HEK293 (cell line): ENCODE data around the gene SYN1.

ENCODE experiments used
- CTCF ChIA-PET: fragments of 350-600 bp; formaldehyde crosslinking; extraction: SDS; loops from one replicate; lab custom pipeline; 2021; ENCODE audit warnings: antibody characterized with exemption; lab: Yijun Ruan, JAX
- POLR2A ChIA-PET: fragments of 300-600 bp; formaldehyde crosslinking; extraction: SDS; loops from one replicate; lab custom pipeline; 2020; ENCODE audit warnings: antibody characterized with exemption, inconsistent platforms; lab: Yijun Ruan, JAX
- H3K27ac ChIP-seq: fragments of 200-500 bp; sonication (Bioruptor generic); 2 replicates; pipeline ENCODE4 v1.5.1; 2014; ENCODE audit warnings: low read depth, low read length, control low read depth, inconsistent platforms; ENCODE audit errors: extremely low read depth
- H3K36me3 ChIP-seq, 2 experiments: fragments of 200-500 bp in 1 of 2; sonication (Bioruptor generic) in 1 of 2; 1 replicate in 1 of 2; 2 replicates in 1 of 2; pipeline ENCODE4 v1.5.1; 2014 to 2017; ENCODE audit warnings: inconsistent platforms in 2 of 2, low read length in 2 of 2; ENCODE audit not compliant: control insufficient read depth in 2 of 2, insufficient read depth in 1 of 2
- H3K4me1 ChIP-seq: fragments of 200-500 bp; sonication (Bioruptor generic); 2 replicates; pipeline ENCODE4 v1.5.1; 2014; ENCODE audit warnings: mild to moderate bottlenecking, low read length, inconsistent platforms; ENCODE audit not compliant: control insufficient read depth, insufficient read depth
- H3K4me3 ChIP-seq: 2 replicates; pipeline ENCODE4 v1.5.1; 2011; ENCODE audit warnings: low read depth, mild to moderate bottlenecking, control low read depth, low read length, moderate library complexity
- H3K9me3 ChIP-seq: fragments of 200-500 bp; sonication (Bioruptor generic); 2 replicates; pipeline ENCODE4 v1.5.1; 2014; ENCODE audit warnings: low read depth, low read length, inconsistent platforms; ENCODE audit not compliant: control insufficient read depth, insufficient read depth
- EGR2 ChIP-seq: fragments of 450-650 bp; formaldehyde crosslinking; IDR thresholded peaks from 2 replicates; pipeline ENCODE4 v1.5.1; 2016; ENCODE audit warnings: low read depth, missing biosample characterization, missing genetic modification characterization
- GFI1B ChIP-seq: fragments of 450-650 bp; formaldehyde crosslinking; IDR thresholded peaks from 2 replicates; pipeline ENCODE4 v1.5.1; 2016; ENCODE audit warnings: missing biosample characterization, missing genetic modification characterization
- IKZF3 ChIP-seq: fragments of 450-650 bp; IDR thresholded peaks from 2 replicates; pipeline ENCODE4 v1.5.0; 2018; ENCODE audit warnings: missing biosample characterization, mild to moderate bottlenecking, missing genetic modification characterization, moderate library complexity
- SP3 ChIP-seq: fragments of 450-650 bp; formaldehyde crosslinking; IDR thresholded peaks from 2 replicates; pipeline ENCODE4 v1.5.1; 2016; ENCODE audit warnings: missing biosample characterization, missing genetic modification characterization
- TCF7L2 ChIP-seq: IDR thresholded peaks from 2 replicates; pipeline ENCODE4 v1.6.1; 2011; ENCODE audit warnings: low read depth, mild to moderate bottlenecking, inconsistent platforms, low read length, moderate library complexity, borderline replicate concordance
- ZBTB17 ChIP-seq: fragments of 450-650 bp; formaldehyde crosslinking; IDR thresholded peaks from 2 replicates; pipeline ENCODE4 v1.5.1; 2016; ENCODE audit warnings: missing biosample characterization, missing genetic modification characterization
- ZBTB20 ChIP-seq: fragments of 450-650 bp; formaldehyde crosslinking; IDR thresholded peaks from 2 replicates; pipeline ENCODE4 v1.5.1; 2016; ENCODE audit warnings: missing biosample characterization, missing genetic modification characterization
- ZFP3 ChIP-seq: fragments of 450-650 bp; formaldehyde crosslinking; IDR thresholded peaks from 2 replicates; pipeline ENCODE4 v1.5.1; 2016; ENCODE audit warnings: low read depth, missing biosample characterization, missing genetic modification characterization
- ZNF132 ChIP-seq: fragments of 450-650 bp; formaldehyde crosslinking; IDR thresholded peaks from 2 replicates; pipeline ENCODE4 v1.5.1; 2017; ENCODE audit warnings: missing biosample characterization, missing genetic modification characterization, borderline replicate concordance
- ZNF174 ChIP-seq: fragments of 450-650 bp; formaldehyde crosslinking; IDR thresholded peaks from 2 replicates; pipeline ENCODE4 v1.5.0; 2017; ENCODE audit warnings: missing biosample characterization, mild to moderate bottlenecking, missing genetic modification characterization
- ZNF24 ChIP-seq: fragments of 450-650 bp; formaldehyde crosslinking; IDR thresholded peaks from 2 replicates; pipeline ENCODE4 v1.5.1; 2016; ENCODE audit warnings: missing biosample characterization, missing genetic modification characterization
- ZNF391 ChIP-seq: fragments of 450-650 bp; formaldehyde crosslinking; IDR thresholded peaks from 2 replicates; pipeline ENCODE4 v1.5.1; 2016; ENCODE audit warnings: low read depth, missing biosample characterization, missing genetic modification characterization, borderline replicate concordance
- ZNF501 ChIP-seq: fragments of 450-650 bp; formaldehyde crosslinking; IDR thresholded peaks from 2 replicates; pipeline ENCODE4 v1.5.1; 2016; ENCODE audit warnings: missing biosample characterization, missing genetic modification characterization
- ZNF549 ChIP-seq: fragments of 450-650 bp; IDR thresholded peaks from 2 replicates; pipeline ENCODE4 v1.5.1; 2018; ENCODE audit warnings: missing biosample characterization, missing genetic modification characterization, mild to moderate bottlenecking, inconsistent platforms, moderate library complexity
- ZNF596 ChIP-seq: fragments of 450-650 bp; IDR thresholded peaks from 2 replicates; pipeline ENCODE4 v1.5.0; 2018; ENCODE audit warnings: missing biosample characterization, mild to moderate bottlenecking, missing genetic modification characterization, moderate library complexity
- ZNF629 ChIP-seq: fragments of 450-650 bp; formaldehyde crosslinking; IDR thresholded peaks from 2 replicates; pipeline ENCODE4 v1.5.1; 2017; ENCODE audit warnings: missing biosample characterization, missing genetic modification characterization
- ZNF701 ChIP-seq: fragments of 450-650 bp; formaldehyde crosslinking; IDR thresholded peaks from 2 replicates; pipeline ENCODE4 v1.5.1; 2016; ENCODE audit warnings: missing biosample characterization, missing genetic modification characterization
- TF ChIP-seq, protein P1 (sequence below): fragments of 450-650 bp; formaldehyde crosslinking; IDR thresholded peaks from 2 replicates; pipeline ENCODE4 v1.5.1; 2017; ENCODE audit warnings: missing biosample characterization, missing genetic modification characterization
- TF ChIP-seq, protein P2 (sequence below): fragments of 450-650 bp; formaldehyde crosslinking; IDR thresholded peaks from 2 replicates; pipeline ENCODE4 v1.5.1; 2017; ENCODE audit warnings: missing biosample characterization, missing genetic modification characterization
- TF ChIP-seq, protein P3 (sequence below): fragments of 450-650 bp; formaldehyde crosslinking; IDR thresholded peaks from 2 replicates; pipeline ENCODE4 v1.5.1; 2016; ENCODE audit warnings: missing biosample characterization, missing genetic modification characterization
- TF ChIP-seq, protein P4 (sequence below): fragments of 450-650 bp; formaldehyde crosslinking; IDR thresholded peaks from 2 replicates; pipeline ENCODE4 v1.5.1; 2016; ENCODE audit warnings: missing biosample characterization, missing genetic modification characterization
- TF ChIP-seq, protein P5 (sequence below): fragments of 450-650 bp; formaldehyde crosslinking; IDR thresholded peaks from 2 replicates; pipeline ENCODE4 v1.5.1; 2016; ENCODE audit warnings: missing biosample characterization, missing genetic modification characterization, borderline replicate concordance
- TF ChIP-seq, protein P6 (sequence below): fragments of 450-650 bp; IDR thresholded peaks from 2 replicates; pipeline ENCODE4 v1.5.1; 2018; ENCODE audit warnings: missing biosample characterization, missing genetic modification characterization

The SYN1 gene

DNA sequence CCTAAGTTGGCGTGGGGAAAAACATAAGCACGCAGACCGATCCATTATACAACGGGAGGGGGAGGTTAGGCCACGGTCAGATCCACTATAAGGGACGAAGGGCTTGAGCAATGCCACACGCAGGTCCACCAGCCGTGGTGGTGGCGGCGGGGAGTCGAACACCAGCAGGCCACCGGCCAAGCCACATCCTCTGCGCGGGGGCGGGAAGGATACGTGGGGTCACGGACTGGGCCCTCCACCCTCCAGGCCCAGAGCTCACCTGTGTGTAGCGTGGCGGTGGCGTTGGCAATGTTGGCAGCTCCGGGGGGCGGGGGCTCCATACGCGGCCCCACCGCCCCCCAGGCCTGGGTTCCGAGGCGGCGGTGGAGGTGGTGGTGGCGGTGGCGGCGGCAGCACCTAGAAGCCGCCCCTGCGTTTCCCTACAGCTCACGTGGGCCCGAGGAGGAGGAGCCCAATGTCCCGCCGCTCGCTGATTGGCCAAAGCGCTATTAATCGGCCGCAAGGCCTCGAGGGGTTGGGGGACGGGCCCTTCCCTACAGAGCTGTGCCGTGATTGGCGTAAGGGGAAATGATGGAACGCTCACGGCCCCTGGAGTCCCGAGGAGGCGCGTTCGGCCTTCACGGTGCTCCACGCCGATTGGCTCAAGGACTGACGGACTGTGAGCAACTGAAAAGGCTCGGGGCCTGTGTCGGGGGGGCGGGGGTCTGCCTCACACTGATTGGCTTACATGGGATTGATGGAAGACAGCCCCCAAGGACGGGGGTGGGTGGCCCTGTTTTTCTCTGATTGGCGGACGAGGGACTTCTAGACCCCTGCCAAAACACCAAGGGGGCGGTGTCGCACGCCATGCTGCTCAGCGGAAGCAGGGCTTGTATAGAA, 30.7 kb upstream of the SYN1 start, which contains the start of gene ELK1:
Gene ELK1 (minus strand): TSS at position 400 of the 879 bp plus-strand sequence. CDS start 9,122 bp downstream, outside the sequence.
- Histone ChIP-seq H3K36me3 (peaks cover 8 to 56% of the 10 kb centered on the region in 2 experiments; a peak in 1 of 3 replicates), H3K27ac (peak within 1 kb of the TSS; percentile 58; the same call in 1 of the 2 replicates), H3K4me1 (peaks cover 11% of the 10 kb centered on the region), H3K4me3 (peak within 1 kb of the TSS; percentile 83), H3K9me3 (no peaks in the 10 kb centered on the region)
- ChIA-PET POLR2A (interaction anchor here (0.6 to 1.5 kb wide), 10 partner anchors 20 to 460 kb away, joined by 3 to 16 read pairs (median 4); partner anchors contain the start of gene CDK16), CTCF (interaction anchor here (0.6 kb wide), 1 partner anchor 1040 kb away, joined by 3 read pairs; no protein-coding TSS in a partner anchor)
- no peak for TF ChIP-seq ZNF701 (tag by site-specific recombination)
- TF ChIP-seq, protein P1, sequence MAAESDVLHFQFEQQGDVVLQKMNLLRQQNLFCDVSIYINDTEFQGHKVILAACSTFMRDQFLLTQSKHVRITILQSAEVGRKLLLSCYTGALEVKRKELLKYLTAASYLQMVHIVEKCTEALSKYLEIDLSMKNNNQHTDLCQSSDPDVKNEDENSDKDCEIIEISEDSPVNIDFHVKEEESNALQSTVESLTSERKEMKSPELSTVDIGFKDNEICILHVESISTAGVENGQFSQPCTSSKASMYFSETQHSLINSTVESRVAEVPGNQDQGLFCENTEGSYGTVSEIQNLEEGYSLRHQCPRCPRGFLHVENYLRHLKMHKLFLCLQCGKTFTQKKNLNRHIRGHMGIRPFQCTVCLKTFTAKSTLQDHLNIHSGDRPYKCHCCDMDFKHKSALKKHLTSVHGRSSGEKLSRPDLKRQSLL = no peak
- no peak for TF ChIP-seq ZNF132 (tag by site-specific recombination)
- TF ChIP-seq TCF7L2 = no peak
- peak; percentile 77 for TF ChIP-seq SP3 (tag by site-specific recombination)
- TF ChIP-seq ZNF596 = no peak
- TF ChIP-seq EGR2 (tag by site-specific recombination) = peak; percentile 87
- no peak; the same call in 1 of the 2 replicates for TF ChIP-seq ZBTB20
- TF ChIP-seq ZNF549 = no peak
- TF ChIP-seq, protein P2, sequence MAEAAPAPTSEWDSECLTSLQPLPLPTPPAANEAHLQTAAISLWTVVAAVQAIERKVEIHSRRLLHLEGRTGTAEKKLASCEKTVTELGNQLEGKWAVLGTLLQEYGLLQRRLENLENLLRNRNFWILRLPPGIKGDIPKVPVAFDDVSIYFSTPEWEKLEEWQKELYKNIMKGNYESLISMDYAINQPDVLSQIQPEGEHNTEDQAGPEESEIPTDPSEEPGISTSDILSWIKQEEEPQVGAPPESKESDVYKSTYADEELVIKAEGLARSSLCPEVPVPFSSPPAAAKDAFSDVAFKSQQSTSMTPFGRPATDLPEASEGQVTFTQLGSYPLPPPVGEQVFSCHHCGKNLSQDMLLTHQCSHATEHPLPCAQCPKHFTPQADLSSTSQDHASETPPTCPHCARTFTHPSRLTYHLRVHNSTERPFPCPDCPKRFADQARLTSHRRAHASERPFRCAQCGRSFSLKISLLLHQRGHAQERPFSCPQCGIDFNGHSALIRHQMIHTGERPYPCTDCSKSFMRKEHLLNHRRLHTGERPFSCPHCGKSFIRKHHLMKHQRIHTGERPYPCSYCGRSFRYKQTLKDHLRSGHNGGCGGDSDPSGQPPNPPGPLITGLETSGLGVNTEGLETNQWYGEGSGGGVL (tag by site-specific recombination) = peak; percentile 82
- no peak for TF ChIP-seq GFI1B (tag by site-specific recombination)
- peak; percentile 59; the same call in 1 of the 2 replicates for TF ChIP-seq ZNF391 (tag by site-specific recombination)
- TF ChIP-seq ZFP3 (tag by site-specific recombination) = no peak
- no peak for TF ChIP-seq ZNF24
- TF ChIP-seq IKZF3 = no peak
- TF ChIP-seq, protein P3, sequence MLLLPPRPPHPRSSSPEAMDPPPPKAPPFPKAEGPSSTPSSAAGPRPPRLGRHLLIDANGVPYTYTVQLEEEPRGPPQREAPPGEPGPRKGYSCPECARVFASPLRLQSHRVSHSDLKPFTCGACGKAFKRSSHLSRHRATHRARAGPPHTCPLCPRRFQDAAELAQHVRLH (tag by site-specific recombination) = peak; percentile 29; the same call in 1 of the 2 replicates
- peak; percentile 88 for TF ChIP-seq ZNF501
- TF ChIP-seq, protein P4, sequence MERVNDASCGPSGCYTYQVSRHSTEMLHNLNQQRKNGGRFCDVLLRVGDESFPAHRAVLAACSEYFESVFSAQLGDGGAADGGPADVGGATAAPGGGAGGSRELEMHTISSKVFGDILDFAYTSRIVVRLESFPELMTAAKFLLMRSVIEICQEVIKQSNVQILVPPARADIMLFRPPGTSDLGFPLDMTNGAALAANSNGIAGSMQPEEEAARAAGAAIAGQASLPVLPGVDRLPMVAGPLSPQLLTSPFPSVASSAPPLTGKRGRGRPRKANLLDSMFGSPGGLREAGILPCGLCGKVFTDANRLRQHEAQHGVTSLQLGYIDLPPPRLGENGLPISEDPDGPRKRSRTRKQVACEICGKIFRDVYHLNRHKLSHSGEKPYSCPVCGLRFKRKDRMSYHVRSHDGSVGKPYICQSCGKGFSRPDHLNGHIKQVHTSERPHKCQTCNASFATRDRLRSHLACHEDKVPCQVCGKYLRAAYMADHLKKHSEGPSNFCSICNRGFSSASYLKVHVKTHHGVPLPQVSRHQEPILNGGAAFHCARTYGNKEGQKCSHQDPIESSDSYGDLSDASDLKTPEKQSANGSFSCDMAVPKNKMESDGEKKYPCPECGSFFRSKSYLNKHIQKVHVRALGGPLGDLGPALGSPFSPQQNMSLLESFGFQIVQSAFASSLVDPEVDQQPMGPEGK = peak; percentile 93
- TF ChIP-seq ZNF629 (tag by site-specific recombination) = peak; percentile 16; the same call in 1 of the 2 replicates
- TF ChIP-seq ZNF174 = no peak
- peak; percentile 73 for TF ChIP-seq ZBTB17 (tag by site-specific recombination)
- TF ChIP-seq, protein P5, sequence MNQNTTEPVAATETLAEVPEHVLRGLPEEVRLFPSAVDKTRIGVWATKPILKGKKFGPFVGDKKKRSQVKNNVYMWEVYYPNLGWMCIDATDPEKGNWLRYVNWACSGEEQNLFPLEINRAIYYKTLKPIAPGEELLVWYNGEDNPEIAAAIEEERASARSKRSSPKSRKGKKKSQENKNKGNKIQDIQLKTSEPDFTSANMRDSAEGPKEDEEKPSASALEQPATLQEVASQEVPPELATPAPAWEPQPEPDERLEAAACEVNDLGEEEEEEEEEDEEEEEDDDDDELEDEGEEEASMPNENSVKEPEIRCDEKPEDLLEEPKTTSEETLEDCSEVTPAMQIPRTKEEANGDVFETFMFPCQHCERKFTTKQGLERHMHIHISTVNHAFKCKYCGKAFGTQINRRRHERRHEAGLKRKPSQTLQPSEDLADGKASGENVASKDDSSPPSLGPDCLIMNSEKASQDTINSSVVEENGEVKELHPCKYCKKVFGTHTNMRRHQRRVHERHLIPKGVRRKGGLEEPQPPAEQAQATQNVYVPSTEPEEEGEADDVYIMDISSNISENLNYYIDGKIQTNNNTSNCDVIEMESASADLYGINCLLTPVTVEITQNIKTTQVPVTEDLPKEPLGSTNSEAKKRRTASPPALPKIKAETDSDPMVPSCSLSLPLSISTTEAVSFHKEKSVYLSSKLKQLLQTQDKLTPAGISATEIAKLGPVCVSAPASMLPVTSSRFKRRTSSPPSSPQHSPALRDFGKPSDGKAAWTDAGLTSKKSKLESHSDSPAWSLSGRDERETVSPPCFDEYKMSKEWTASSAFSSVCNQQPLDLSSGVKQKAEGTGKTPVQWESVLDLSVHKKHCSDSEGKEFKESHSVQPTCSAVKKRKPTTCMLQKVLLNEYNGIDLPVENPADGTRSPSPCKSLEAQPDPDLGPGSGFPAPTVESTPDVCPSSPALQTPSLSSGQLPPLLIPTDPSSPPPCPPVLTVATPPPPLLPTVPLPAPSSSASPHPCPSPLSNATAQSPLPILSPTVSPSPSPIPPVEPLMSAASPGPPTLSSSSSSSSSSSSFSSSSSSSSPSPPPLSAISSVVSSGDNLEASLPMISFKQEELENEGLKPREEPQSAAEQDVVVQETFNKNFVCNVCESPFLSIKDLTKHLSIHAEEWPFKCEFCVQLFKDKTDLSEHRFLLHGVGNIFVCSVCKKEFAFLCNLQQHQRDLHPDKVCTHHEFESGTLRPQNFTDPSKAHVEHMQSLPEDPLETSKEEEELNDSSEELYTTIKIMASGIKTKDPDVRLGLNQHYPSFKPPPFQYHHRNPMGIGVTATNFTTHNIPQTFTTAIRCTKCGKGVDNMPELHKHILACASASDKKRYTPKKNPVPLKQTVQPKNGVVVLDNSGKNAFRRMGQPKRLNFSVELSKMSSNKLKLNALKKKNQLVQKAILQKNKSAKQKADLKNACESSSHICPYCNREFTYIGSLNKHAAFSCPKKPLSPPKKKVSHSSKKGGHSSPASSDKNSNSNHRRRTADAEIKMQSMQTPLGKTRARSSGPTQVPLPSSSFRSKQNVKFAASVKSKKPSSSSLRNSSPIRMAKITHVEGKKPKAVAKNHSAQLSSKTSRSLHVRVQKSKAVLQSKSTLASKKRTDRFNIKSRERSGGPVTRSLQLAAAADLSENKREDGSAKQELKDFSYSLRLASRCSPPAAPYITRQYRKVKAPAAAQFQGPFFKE (tag by site-specific recombination) = no peak
- TF ChIP-seq, protein P6, sequence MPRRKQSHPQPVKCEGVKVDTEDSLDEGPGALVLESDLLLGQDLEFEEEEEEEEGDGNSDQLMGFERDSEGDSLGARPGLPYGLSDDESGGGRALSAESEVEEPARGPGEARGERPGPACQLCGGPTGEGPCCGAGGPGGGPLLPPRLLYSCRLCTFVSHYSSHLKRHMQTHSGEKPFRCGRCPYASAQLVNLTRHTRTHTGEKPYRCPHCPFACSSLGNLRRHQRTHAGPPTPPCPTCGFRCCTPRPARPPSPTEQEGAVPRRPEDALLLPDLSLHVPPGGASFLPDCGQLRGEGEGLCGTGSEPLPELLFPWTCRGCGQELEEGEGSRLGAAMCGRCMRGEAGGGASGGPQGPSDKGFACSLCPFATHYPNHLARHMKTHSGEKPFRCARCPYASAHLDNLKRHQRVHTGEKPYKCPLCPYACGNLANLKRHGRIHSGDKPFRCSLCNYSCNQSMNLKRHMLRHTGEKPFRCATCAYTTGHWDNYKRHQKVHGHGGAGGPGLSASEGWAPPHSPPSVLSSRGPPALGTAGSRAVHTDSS (tag by site-specific recombination) = no peak
